H1 (cell line): ENCODE measurements around the gene PHOX2A. TPM values are rescaled to one million over a fixed set of nuclear protein-coding genes. Genes with fewer than 3 reads are reported as not detected.

Experiments used
- CTCF ChIA-PET: fragments of 300-600 bp; sonication (Branson Sonifier 250); formaldehyde crosslinking; loops from one replicate; lab custom pipeline; 2021; ENCODE audit not compliant: partially characterized antibody; lab: Charles Lee
- POLR2A ChIA-PET: fragments of 300-600 bp; sonication (Branson Sonifier 250); formaldehyde crosslinking; loops from one replicate; lab custom pipeline; 2021; ENCODE audit warnings: inconsistent platforms; ENCODE audit not compliant: partially characterized antibody; lab: Charles Lee
- DNase-seq, 2 experiments: peaks; one replicate each; pipeline versions ENCODE4 v3.0.0 to v3.0.0-alpha.2; 2010 to 2022; ENCODE audit warnings: low spot score in 2 of 2, low read depth in 1 of 2, mixed read lengths in 1 of 2
- FAIRE-seq: peaks from 2 replicates; lab custom pipeline; 2011; peaks lifted over from hg19 to GRCh38; lab: Jason Lieb, UNC
- H2AFZ ChIP-seq: 2 replicates; pipeline ENCODE4 v1.8.1; 2012; ENCODE audit warnings: low read length, inconsistent platforms
- H2AK5ac ChIP-seq: 2 replicates; pipeline ENCODE4 v1.6.1; 2013; ENCODE audit warnings: low read depth, low read length
- H2BK120ac ChIP-seq: replicated peaks from 2 replicates; pipeline ENCODE3; 2013; ENCODE audit warnings: low read depth, low read length, inconsistent platforms
- H2BK12ac ChIP-seq: 2 replicates; pipeline ENCODE4 v1.6.1; 2013; ENCODE audit warnings: low read depth, low read length
- H2BK15ac ChIP-seq: 2 replicates; pipeline ENCODE4 v1.6.1; 2013; ENCODE audit warnings: low read length
- H2BK20ac ChIP-seq: 2 replicates; pipeline ENCODE4 v1.6.1; 2013; ENCODE audit warnings: low read length
- H2BK5ac ChIP-seq: 2 replicates; pipeline ENCODE4 v1.6.1; 2013; ENCODE audit warnings: low read depth, low read length
- H3K14ac ChIP-seq: 2 replicates; pipeline ENCODE4 v1.6.1; 2013; ENCODE audit warnings: inconsistent platforms; ENCODE audit not compliant: insufficient read length
- H3K18ac ChIP-seq: 2 replicates; pipeline ENCODE4 v1.6.1; 2013; ENCODE audit warnings: low read length; ENCODE audit errors: extremely low read depth
- H3K23ac ChIP-seq: 2 replicates; pipeline ENCODE4 v1.6.1; 2013; ENCODE audit warnings: inconsistent platforms; ENCODE audit not compliant: insufficient read length
- H3K23me2 ChIP-seq: 2 replicates; pipeline ENCODE4 v1.6.1; 2013; ENCODE audit warnings: low read depth, low read length
- H3K27ac ChIP-seq: 2 replicates; pipeline ENCODE4 v1.6.1; 2011; ENCODE audit warnings: low read depth, low read length, inconsistent platforms
- H3K27me3 ChIP-seq, 4 experiments: replicated peaks in 1 of 4; 1 replicate in 1 of 4; 2 replicates in 3 of 4; pipeline versions ENCODE4 v1.6.1 to v1.8.1; 2011 to 2013; ENCODE audit warnings: low read length in 3 of 4, mild to moderate bottlenecking in 3 of 4, inconsistent platforms in 2 of 4, mixed read lengths in 2 of 4, moderate library complexity in 1 of 4; ENCODE audit not compliant: control insufficient read depth in 3 of 4, insufficient read depth in 3 of 4; ENCODE audit errors: extremely low read depth in 1 of 4
- H3K36me3 ChIP-seq, 4 experiments: 2 replicates each; pipeline versions ENCODE4 v1.6.1 to v1.8.1; 2011 to 2013; ENCODE audit warnings: mild to moderate bottlenecking in 4 of 4, low read length in 3 of 4, moderate library complexity in 2 of 4, control low read depth in 1 of 4, inconsistent platforms in 1 of 4; ENCODE audit not compliant: insufficient read depth in 4 of 4, control insufficient read depth in 2 of 4
- H3K4ac ChIP-seq: replicated peaks from 2 replicates; pipeline ENCODE3; 2013; ENCODE audit warnings: low read length, low read depth, mixed read lengths, inconsistent platforms; ENCODE audit not compliant: insufficient read length
- H3K4me1 ChIP-seq, 4 experiments: replicated peaks in 1 of 4; 1 replicate in 1 of 4; 2 replicates in 3 of 4; pipeline versions ENCODE4 v1.6.1 to v1.8.1; 2011 to 2013; ENCODE audit warnings: low read length in 3 of 4, inconsistent platforms in 2 of 4, mixed read lengths in 1 of 4; ENCODE audit not compliant: insufficient read depth in 4 of 4, control insufficient read depth in 3 of 4
- H3K4me2 ChIP-seq, 2 experiments: 2 replicates each; pipeline versions ENCODE4 v1.6.1 to v1.8.1; 2011 to 2013; ENCODE audit warnings: low read depth in 2 of 2, low read length in 2 of 2, control low read depth in 1 of 2, inconsistent platforms in 1 of 2, mild to moderate bottlenecking in 1 of 2; ENCODE audit not compliant: insufficient read depth in 1 of 2
- H3K4me3 ChIP-seq, 4 experiments: fragments of 200-600, 300-600 bp in 1 of 4; sonication (generic), shearing (Covaris generic), sonication (Bioruptor Twin) in 1 of 4; 2 replicates each; pipeline versions ENCODE4 v1.5.1 to v1.8.1; 2011 to 2016; ENCODE audit warnings: low read length in 4 of 4, low read depth in 3 of 4, control low read depth in 2 of 4, inconsistent platforms in 2 of 4, mild to moderate bottlenecking in 2 of 4, mixed read lengths in 1 of 4, moderate library complexity in 1 of 4; ENCODE audit not compliant: insufficient read depth in 2 of 4; ENCODE audit errors: extremely low read depth in 1 of 4
- H3K56ac ChIP-seq: replicated peaks from 2 replicates; pipeline ENCODE3; 2013; ENCODE audit warnings: low read depth, mild to moderate bottlenecking, mixed read lengths, low read length, inconsistent platforms; ENCODE audit not compliant: insufficient read length
- H3K79me1 ChIP-seq: 2 replicates; pipeline ENCODE4 v1.6.1; 2013; ENCODE audit warnings: low read depth, low read length, control low read depth
- H3K79me2 ChIP-seq, 2 experiments: 2 replicates each; pipeline versions ENCODE4 v1.6.1 to v1.8.1; 2012 to 2013; ENCODE audit warnings: low read length in 2 of 2, mild to moderate bottlenecking in 2 of 2, inconsistent platforms in 1 of 2; ENCODE audit not compliant: insufficient read depth in 2 of 2, control insufficient read depth in 1 of 2
- H3K9ac ChIP-seq, 4 experiments: replicated peaks in 1 of 4; 1 replicate in 1 of 4; 2 replicates in 3 of 4; pipeline versions ENCODE4 v1.6.1 to v1.8.1; 2011 to 2013; ENCODE audit warnings: low read depth in 3 of 4, low read length in 3 of 4, control low read depth in 2 of 4, mild to moderate bottlenecking in 2 of 4, moderate library complexity in 2 of 4, inconsistent platforms in 1 of 4; ENCODE audit errors: extremely low read depth in 1 of 4
- H3K9me3 ChIP-seq, 2 experiments: 2 replicates each; pipeline versions ENCODE4 v1.6.1 to v1.8.1; 2012 to 2013; ENCODE audit warnings: mild to moderate bottlenecking in 2 of 2, moderate library complexity in 2 of 2, control low read depth in 1 of 2, inconsistent platforms in 1 of 2, low read depth in 1 of 2, low read length in 1 of 2, mixed read lengths in 1 of 2; ENCODE audit not compliant: insufficient read depth in 2 of 2
- H4K20me1 ChIP-seq, 2 experiments: replicated peaks in 1 of 2; 2 replicates each; pipeline versions ENCODE3 to v1.8.1; 2011 to 2013; ENCODE audit warnings: inconsistent platforms in 2 of 2, low read length in 2 of 2, mild to moderate bottlenecking in 1 of 2; ENCODE audit not compliant: insufficient read depth in 2 of 2, control insufficient read depth in 1 of 2
- H4K5ac ChIP-seq: 2 replicates; pipeline ENCODE4 v1.6.1; 2013; ENCODE audit warnings: low read length, low read depth, mixed read lengths, inconsistent platforms; ENCODE audit not compliant: insufficient read length
- H4K8ac ChIP-seq: 2 replicates; pipeline ENCODE4 v1.8.0; 2013; ENCODE audit warnings: mild to moderate bottlenecking, moderate library complexity, low read length, inconsistent platforms; ENCODE audit not compliant: insufficient read depth; ENCODE audit errors: extremely low read depth
- H4K91ac ChIP-seq: replicated peaks from 2 replicates; pipeline ENCODE3; 2013; ENCODE audit warnings: low read length, mixed read lengths, inconsistent platforms; ENCODE audit not compliant: insufficient read length
- ATF3 ChIP-seq: IDR thresholded peaks from 2 replicates; pipeline ENCODE4 v1.6.1; 2011; ENCODE audit warnings: low read depth, mild to moderate bottlenecking, low read length; ENCODE audit not compliant: insufficient read depth
- CEBPB ChIP-seq: IDR thresholded peaks from 2 replicates; pipeline ENCODE4 v1.6.1; 2012; ENCODE audit warnings: low read depth, low read length
- CTBP2 ChIP-seq: IDR thresholded peaks from 2 replicates; pipeline ENCODE4 v1.7.0; 2011; ENCODE audit warnings: borderline replicate concordance, mild to moderate bottlenecking, moderate library complexity, mixed read lengths, low read length; ENCODE audit not compliant: insufficient read depth, insufficient read length
- FOSL1 ChIP-seq: IDR thresholded peaks from 2 replicates; pipeline ENCODE4 v1.6.1; 2011; ENCODE audit warnings: mild to moderate bottlenecking, low read depth, low read length, moderate library complexity; ENCODE audit not compliant: insufficient read depth
- GABPA ChIP-seq: IDR thresholded peaks from 2 replicates; pipeline ENCODE4 v1.6.1; 2011; ENCODE audit warnings: mild to moderate bottlenecking, low read length, moderate library complexity, borderline replicate concordance; ENCODE audit not compliant: insufficient read depth
- NRF1 ChIP-seq: IDR thresholded peaks from 2 replicates; pipeline ENCODE4 v1.6.1; 2011; ENCODE audit warnings: mild to moderate bottlenecking, low read depth, low read length, improper control_type of control experiment
- POU5F1 ChIP-seq: IDR thresholded peaks from 2 replicates; pipeline ENCODE4 v1.6.1; 2011; ENCODE audit warnings: low read depth, mild to moderate bottlenecking, low read length, moderate library complexity
- RXRA ChIP-seq: IDR thresholded peaks from 2 replicates; pipeline ENCODE4 v1.6.1; 2011; ENCODE audit warnings: low read depth, mild to moderate bottlenecking, low read length, moderate library complexity; ENCODE audit not compliant: insufficient read depth
- ZNF274 ChIP-seq: IDR thresholded peaks from 2 replicates; pipeline ENCODE4 v1.7.0; 2012; ENCODE audit warnings: low read length, borderline replicate concordance; ENCODE audit errors: extremely low read depth
- whole genome bisulfite sequencing, 2 experiments: shearing (Covaris generic) in 1 of 2; methylation state at CpG; one replicate each; pipeline versions ENCODE4 v1.1.6 to v1.1.7; 2013 to 2015; ENCODE audit warnings: low lambda C conversion rate in 2 of 2, mixed read lengths in 2 of 2, inconsistent platforms in 1 of 2, low coverage in 1 of 2, missing lambda C conversion rate in 1 of 2; ENCODE audit not compliant: insufficient replicate concordance in 2 of 2, insufficient coverage in 1 of 2, insufficient read length in 1 of 2; ENCODE audit errors: extremely low coverage in 1 of 2, missing lambda C conversion rate in 1 of 2; 5-methylcytosine and 5-hydroxymethylcytosine counted together
- polyA plus RNA-seq, 7 experiments: library from polyadenylated mRNA; depleted of rRNA in 3 of 7; stranded (reverse) in 5 of 7; unstranded in 2 of 7; fragments of >200 nt in 5 of 7; fragments of 200-250 nt in 2 of 7; gene quantifications; 1 replicate in 5 of 7; 2 replicates in 1 of 7; 4 replicates in 1 of 7; pipeline versions ENCODE4 v1.2.1 to v1.2.3, GENCODE V29; 2011 to 2013; ENCODE audit warnings: missing spikeins in 2 of 7, mixed read lengths in 2 of 7
- total RNA-seq: library from RNA; stranded (reverse); fragmentation: NEBNext Ultra II Directional; extraction: Animal tissue kit (Norgen Biotek cat#: 25700); gene quantifications from 2 replicates; pipeline ENCODE4 v1.2.1, GENCODE V29; 2021

PHOX2A gene
- total and polyA plus RNA-seq, 2 of the 8 experiments (the other 6 are each of a cell fraction or from before 2014, with no cell fraction given), result 0.67 TPM; not detected in 1

GRCh38 chr11:72231396-72232259 lies 12.3 kb downstream of the PHOX2A start:
- no peak overlapping the region for H2AK5ac ChIP-seq
- no peak overlapping the region for H4K91ac ChIP-seq
- H4K8ac ChIP-seq, result no peak overlapping the region
- H3K79me2 ChIP-seq, result no peaks in the 10 kb centered on the region
- no peak overlapping the region for H2BK15ac ChIP-seq
- no peak overlapping the region for H2BK20ac ChIP-seq
- DNase-seq (no peak), FAIRE-seq (no peak)
- H2BK120ac ChIP-seq, result no peak overlapping the region
- H3K79me1 ChIP-seq, result peaks cover 6% of the 10 kb centered on the region
- no peaks in the 10 kb centered on the region; a peak in 1 of 7 replicates for H3K4me1 ChIP-seq
- H2BK5ac ChIP-seq, result no peak overlapping the region
- peaks cover 1% of the 10 kb centered on the region; the same call in 1 of the 2 replicates for H3K23me2 ChIP-seq
- H3K14ac ChIP-seq, result no peak overlapping the region
- H2AFZ ChIP-seq, result no peak overlapping the region
- no peak overlapping the region for H3K4ac ChIP-seq
- H3K56ac ChIP-seq, result no peak overlapping the region
- no peak overlapping the region for H3K4me2 ChIP-seq
- WGBS, 2 experiments, result 96% methylated on average over 9 of the region's 9 CpGs; no CpG with 5 or more reads in 1 of the 2 experiments
- no peak overlapping the region for H3K4me3 ChIP-seq
- H3K36me3 ChIP-seq, result peaks cover 27 to 67% (median 62%) of the 10 kb centered on the region in 4 experiments
- TF ChIP-seq CTBP2, result no peak
- no peak for TF ChIP-seq POU5F1
- TF ChIP-seq ZNF274, result no peak
- TF ChIP-seq NRF1, result no peak
- no peak for TF ChIP-seq GABPA
- TF ChIP-seq FOSL1, result no peak
- TF ChIP-seq CEBPB, result no peak
- no peak for TF ChIP-seq RXRA
- TF ChIP-seq ATF3, result no peak
- no peak overlapping the region for H3K27ac ChIP-seq
- ChIA-PET POLR2A (interaction anchor here (1.3 kb wide), 1 partner anchor 8 kb away, joined by 3 read pairs; no protein-coding TSS in a partner anchor), CTCF (no interaction called here)
- H3K9ac ChIP-seq, result no peak overlapping the region
- no peak overlapping the region for H3K23ac ChIP-seq
- peaks cover 13 to 22% of the 10 kb centered on the region in 2 experiments for H4K20me1 ChIP-seq
- H3K9me3 ChIP-seq, result no peaks in the 10 kb centered on the region
- H2BK12ac ChIP-seq, result no peak overlapping the region; the same call in 1 of the 2 replicates
- no peaks in the 10 kb centered on the region for H3K27me3 ChIP-seq
- H4K5ac ChIP-seq, result no peak overlapping the region
- no peak overlapping the region for H3K18ac ChIP-seq
